ENCODE results near the gene SCFD2.
"Not testable (repeated sequence)": the region's sequence is repeated elsewhere in the genome, so short reads cannot be mapped to it uniquely, and the experiment has no call there.

Gene SCFD2

GRCh38 chr4:52853351-52853750 is 512.5 kb downstream of the SCFD2 start:
- peak; percentile 73 to 80 for DNase-seq (ENCODE audit: low read depth in 2 of 2)

- no peak for DNase-seq (ENCODE audit: low read depth in 2 of 2)
These were observed 513.1 kb downstream of the SCFD2 start for GRCh38 chr4:52852711-52853110.

GRCh38 chr4:52852041-52852440 is 513.8 kb downstream of the SCFD2 start:
- no peak for DNase-seq (ENCODE audit: low read depth in 2 of 2)

- no peak for DNase-seq (ENCODE audit: low read depth in 2 of 2)
These were observed 515.3 kb downstream of the SCFD2 start for GRCh38 chr4:52850406-52851124.

- no peak for DNase-seq (ENCODE audit: low read depth in 2 of 2)
These were observed 517.6 kb downstream of the SCFD2 start for GRCh38 chr4:52848254-52848653.

- DNase-seq (ENCODE audit: low read depth in 2 of 2): no peak
These were observed 519.4 kb downstream of the SCFD2 start for GRCh38 chr4:52846502-52846901.

GRCh38 chr4:52844596-52844995 is 521.3 kb downstream of the SCFD2 start:
- no peak for DNase-seq (ENCODE audit: low read depth in 2 of 2)

GRCh38 chr4:52843958-52844357 is 521.9 kb downstream of the SCFD2 start:
- no peak for DNase-seq (ENCODE audit: low read depth in 2 of 2)

- DNase-seq (ENCODE audit: low read depth in 2 of 2): no peak
These were observed 522.5 kb downstream of the SCFD2 start for GRCh38 chr4:52843351-52843750.

GRCh38 chr4:52842792-52843191 is 523.1 kb downstream of the SCFD2 start:
- no peak for DNase-seq (ENCODE audit: low read depth in 2 of 2)

- no peak for DNase-seq (ENCODE audit: low read depth in 2 of 2)
These were observed 524.0 kb downstream of the SCFD2 start for GRCh38 chr4:52841682-52842456.

GRCh38 chr4:52840531-52841370 is 525.1 kb downstream of the SCFD2 start:
- DNase-seq (ENCODE audit: low read depth in 2 of 2): no peak

- no peak for DNase-seq (ENCODE audit: low read depth in 2 of 2)
These were observed 526.9 kb downstream of the SCFD2 start for GRCh38 chr4:52838729-52839586.

GRCh38 chr4:52837716-52838558 is 527.9 kb downstream of the SCFD2 start:
- no peak for DNase-seq (ENCODE audit: low read depth in 2 of 2)

- no peak for DNase-seq (ENCODE audit: low read depth in 2 of 2)
These were observed 529.2 kb downstream of the SCFD2 start for GRCh38 chr4:52836678-52837077.

- DNase-seq (ENCODE audit: low read depth in 2 of 2): no peak
These were observed 529.7 kb downstream of the SCFD2 start for GRCh38 chr4:52836120-52836519.

- DNase-seq (ENCODE audit: low read depth in 2 of 2): not testable (repeated sequence)
These were observed 531.0 kb downstream of the SCFD2 start for GRCh38 chr4:52834641-52835456.

- no peak for DNase-seq (ENCODE audit: low read depth in 2 of 2)
These were observed 531.8 kb downstream of the SCFD2 start for GRCh38 chr4:52833941-52834525.

- DNase-seq (ENCODE audit: low read depth in 2 of 2): no peak
These were observed 540.3 kb downstream of the SCFD2 start for GRCh38 chr4:52825460-52826090.
